SK-N-MC (cell line): Measurements from ENCODE around the gene PLAA.

Experiments used
- DNase-seq: peaks from one replicate; pipeline ENCODE4 v3.0.0-alpha.2; 2011; ENCODE audit warnings: low read depth, low spot score
- H3K27ac ChIP-seq: fragments of 200-600 bp; sonication (generic); 2 replicates; pipeline ENCODE4 v1.5.1; 2016; ENCODE audit warnings: mixed run types
- H3K36me3 ChIP-seq: fragments of 200-600 bp; sonication (generic); 2 replicates; pipeline ENCODE4 v1.6.1; 2017; ENCODE audit warnings: antibody characterized with exemption, low read length, mixed read lengths; ENCODE audit not compliant: insufficient read depth
- H3K4me3 ChIP-seq: fragments of 200-600 bp; sonication (generic); 2 replicates; pipeline ENCODE4 v1.5.1; 2016
- H3K9ac ChIP-seq: fragments of 200-600 bp; sonication (generic); 2 replicates; pipeline ENCODE4 v1.8.0; 2017; ENCODE audit warnings: mixed run types, mixed read lengths; ENCODE audit not compliant: insufficient read length
- H3K9me3 ChIP-seq: fragments of 200-600 bp; sonication (generic); 2 replicates; pipeline ENCODE4 v1.6.1; 2017; ENCODE audit warnings: low read depth, mild to moderate bottlenecking, antibody characterized with exemption, low read length, moderate library complexity, mixed read lengths
- EZH2 ChIP-seq: fragments of 200-600 bp; sonication (generic); IDR thresholded peaks from one replicate; pipeline ENCODE4 v1.6.1; 2017; ENCODE audit warnings: antibody characterized with exemption
- FOXP2 ChIP-seq: optimal IDR thresholded peaks from 2 replicates; pipeline ENCODE3; 2011; ENCODE audit warnings: mild to moderate bottlenecking, moderate library complexity; ENCODE audit not compliant: insufficient read depth; ENCODE audit errors: extremely low read length, control extremely low read depth
- POLR2AphosphoS5 ChIP-seq: IDR thresholded peaks from 2 replicates; pipeline ENCODE4 v1.6.1; 2012; ENCODE audit warnings: mild to moderate bottlenecking, low read depth, low read length, borderline replicate concordance

Gene PLAA

GRCh38 chr9:26940779-26941178 lies 6.3 kb downstream of the PLAA start:
- Histone ChIP-seq H3K9ac (no peak overlapping the region), H3K9me3 (peaks cover 20% of the 10 kb centered on the region; the same call in 1 of the 2 replicates), H3K4me3 (no peak overlapping the region), H3K36me3 (peaks cover 59% of the 10 kb centered on the region), H3K27ac (no peak overlapping the region)
- TF ChIP-seq POLR2AphosphoS5 (no peak), FOXP2 (no peak), EZH2 (no peak)
- DNase-seq = no peak

- H3K27ac ChIP-seq = no peak overlapping the region
- H3K9me3 ChIP-seq = peaks cover 20% of the 10 kb centered on the region; the same call in 1 of the 2 replicates
- H3K9ac ChIP-seq = no peak overlapping the region
- DNase-seq = no peak
- peaks cover 60% of the 10 kb centered on the region for H3K36me3 ChIP-seq
- H3K4me3 ChIP-seq = no peak overlapping the region
- TF ChIP-seq EZH2 (no peak), FOXP2 (no peak), POLR2AphosphoS5 (no peak)
Measured at GRCh38 chr9:26939955-26940711, 6.9 kb downstream of the PLAA start.

DNA sequence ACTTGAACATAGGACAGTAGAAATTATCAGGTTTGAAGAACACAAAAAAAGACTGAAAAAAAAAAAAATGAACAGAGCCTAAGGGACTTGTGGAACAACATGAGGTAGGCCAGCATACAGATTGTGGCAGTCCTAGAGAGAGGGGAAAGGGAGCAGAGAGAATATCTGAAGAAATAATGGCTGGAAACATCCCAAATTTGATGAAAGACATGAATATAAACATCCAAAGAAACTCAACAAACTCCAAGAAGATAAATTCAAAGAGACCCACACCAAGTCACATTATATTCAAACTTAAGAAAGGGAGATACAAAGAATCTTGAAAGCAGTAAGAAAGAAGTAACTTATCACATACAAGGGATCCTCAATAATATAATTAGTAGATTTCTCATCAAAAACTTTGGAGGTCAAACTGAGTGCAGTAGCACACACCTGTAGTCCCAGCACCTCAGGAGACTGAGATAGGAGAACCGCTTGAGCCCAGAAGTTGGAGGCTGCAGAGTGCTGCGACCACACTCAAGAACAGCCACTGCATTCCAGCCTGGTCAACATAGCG lies 9.1 kb downstream of the PLAA start:
- no peak overlapping the region for H3K4me3 ChIP-seq
- DNase-seq = no peak
- TF ChIP-seq POLR2AphosphoS5 = no peak
- TF ChIP-seq FOXP2 = no peak
- TF ChIP-seq EZH2 = no peak
- H3K9me3 ChIP-seq = peaks cover 20% of the 10 kb centered on the region; the same call in 1 of the 2 replicates
- no peak overlapping the region for H3K27ac ChIP-seq
- no peak overlapping the region for H3K9ac ChIP-seq
- peaks cover 53% of the 10 kb centered on the region for H3K36me3 ChIP-seq

GRCh38 chr9:26935847-26936246 lies 11.2 kb downstream of the PLAA start:
- Histone ChIP-seq H3K36me3 (peaks cover 50% of the 10 kb centered on the region), H3K27ac (peak overlapping the region; percentile 87), H3K9ac (peak overlapping the region; percentile 64), H3K4me3 (peak overlapping the region; percentile 17; the same call in 1 of the 2 replicates), H3K9me3 (peaks cover 17% of the 10 kb centered on the region; the same call in 1 of the 2 replicates)
- no peak for TF ChIP-seq FOXP2
- TF ChIP-seq POLR2AphosphoS5 = no peak
- no peak for TF ChIP-seq EZH2
- DNase-seq = no peak

DNA sequence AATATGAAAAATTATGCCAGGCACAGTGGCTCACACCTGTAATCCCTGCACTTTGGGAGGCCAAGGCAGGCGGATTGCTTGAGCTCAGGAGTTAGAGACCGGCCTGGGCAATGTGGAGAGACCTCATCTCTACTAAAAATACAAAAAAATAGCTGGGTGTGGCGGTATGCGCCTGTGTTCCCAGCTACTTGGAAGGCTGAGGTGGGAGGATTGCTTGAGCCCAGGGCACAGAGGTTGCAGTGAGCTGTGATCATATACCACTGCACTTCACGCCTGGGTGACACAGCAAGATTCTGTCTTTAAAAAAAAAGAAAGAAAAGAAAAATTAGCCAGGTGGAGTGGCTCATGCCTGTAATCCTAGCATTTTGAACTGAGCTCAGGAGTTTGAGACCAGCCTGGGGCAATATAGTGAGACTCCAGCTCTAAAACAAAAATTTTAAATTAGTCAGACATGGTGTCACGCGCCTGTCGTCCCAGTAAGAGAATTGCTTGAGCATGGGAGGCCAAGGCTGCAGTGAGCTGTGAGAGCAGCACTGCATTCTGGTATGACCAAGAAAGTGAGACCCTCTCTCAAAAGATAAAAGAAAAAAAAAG lies 18.0 kb downstream of the PLAA start:
- Histone ChIP-seq H3K9ac (no peak overlapping the region), H3K9me3 (no peaks in the 10 kb centered on the region), H3K27ac (no peak overlapping the region), H3K4me3 (no peak overlapping the region), H3K36me3 (peaks cover 60% of the 10 kb centered on the region)
- no peak for DNase-seq
- no peak for TF ChIP-seq POLR2AphosphoS5
- no peak for TF ChIP-seq EZH2
- TF ChIP-seq FOXP2 = no peak

GRCh38 chr9:26925609-26926008 lies 21.4 kb downstream of the PLAA start:
- TF ChIP-seq POLR2AphosphoS5 = no peak
- TF ChIP-seq EZH2 = no peak
- no peak for TF ChIP-seq FOXP2
- H3K4me3 ChIP-seq = no peak overlapping the region
- no peaks in the 10 kb centered on the region for H3K9me3 ChIP-seq
- no peak for DNase-seq
- H3K36me3 ChIP-seq = peaks cover 80% of the 10 kb centered on the region
- no peak overlapping the region for H3K9ac ChIP-seq
- no peak overlapping the region for H3K27ac ChIP-seq

DNA sequence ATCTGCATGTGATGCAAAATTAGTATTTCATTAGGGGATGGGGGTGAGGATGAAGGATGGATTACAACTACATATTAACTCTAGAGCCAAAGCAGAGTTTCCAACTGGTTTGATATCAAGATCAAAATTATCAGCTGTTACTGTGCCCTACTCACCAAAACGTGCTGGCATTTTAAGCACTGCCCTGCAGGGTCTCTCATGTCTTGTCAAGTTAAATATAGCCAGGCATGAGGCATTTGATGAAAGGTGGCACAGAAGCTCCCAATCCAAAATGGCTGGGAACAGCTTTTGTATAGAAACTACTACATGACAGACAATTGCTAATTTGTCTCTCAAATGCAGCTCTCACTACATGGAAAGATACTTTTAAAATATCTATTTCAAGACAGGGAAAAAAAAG lies 27.3 kb downstream of the PLAA start:
- H3K36me3 ChIP-seq = peaks cover 89% of the 10 kb centered on the region
- DNase-seq = no peak
- no peaks in the 10 kb centered on the region for H3K9me3 ChIP-seq
- H3K9ac ChIP-seq = no peak overlapping the region
- TF ChIP-seq POLR2AphosphoS5 = no peak
- TF ChIP-seq EZH2 = no peak
- H3K4me3 ChIP-seq = no peak overlapping the region
- H3K27ac ChIP-seq = no peak overlapping the region

- no peaks in the 10 kb centered on the region for H3K9me3 ChIP-seq
- DNase-seq = no peak
- no peak overlapping the region for H3K4me3 ChIP-seq
- no peak overlapping the region for H3K27ac ChIP-seq
- H3K36me3 ChIP-seq = peaks cover 62% of the 10 kb centered on the region
- TF ChIP-seq EZH2 (no peak), FOXP2 (no peak), POLR2AphosphoS5 (no peak)
- H3K9ac ChIP-seq = no peak overlapping the region
Measured at GRCh38 chr9:26913138-26913668, 33.8 kb downstream of the PLAA start.
